ENCODE data around the gene SDC3.

SDC3 gene

GRCh38 chr1:30890502-30891226 is 17.9 kb downstream of the SDC3 start:
- no peak for DNase-seq (ENCODE audit: low read depth in 1 of 2, low spot score in 1 of 2)

- DNase-seq (ENCODE audit: low read depth in 1 of 2, low spot score in 1 of 2): no peak
Observed at GRCh38 chr1:30889511-30889910, 19.0 kb downstream of the SDC3 start.

GRCh38 chr1:30888975-30889374 is 19.6 kb downstream of the SDC3 start:
- DNase-seq (ENCODE audit: low read depth in 1 of 2, low spot score in 1 of 2): no peak

GRCh38 chr1:30888391-30888790 is 20.2 kb downstream of the SDC3 start:
- no peak for DNase-seq (ENCODE audit: low read depth in 1 of 2, low spot score in 1 of 2)

- no peak for DNase-seq (ENCODE audit: low read depth in 1 of 2, low spot score in 1 of 2)
Observed at GRCh38 chr1:30887485-30888315, 20.9 kb downstream of the SDC3 start.

GRCh38 chr1:30886710-30887428 is 21.7 kb downstream of the SDC3 start:
- no peak for DNase-seq (ENCODE audit: low read depth in 1 of 2, low spot score in 1 of 2)

GRCh38 chr1:30885570-30886522 is 22.7 kb downstream of the SDC3 start:
- DNase-seq (ENCODE audit: low read depth in 1 of 2, low spot score in 1 of 2): no peak

- no peak for DNase-seq (ENCODE audit: low read depth in 1 of 2, low spot score in 1 of 2)
Observed at GRCh38 chr1:30884723-30885122, 23.8 kb downstream of the SDC3 start.

- DNase-seq (ENCODE audit: low read depth in 1 of 2, low spot score in 1 of 2): no peak
Observed at GRCh38 chr1:30883389-30884172, 25.0 kb downstream of the SDC3 start.

- DNase-seq (ENCODE audit: low read depth in 1 of 2, low spot score in 1 of 2): no peak
Observed at GRCh38 chr1:30882678-30883388, 25.7 kb downstream of the SDC3 start.

GRCh38 chr1:30881319-30882181 is 27.0 kb downstream of the SDC3 start:
- DNase-seq (ENCODE audit: low read depth in 1 of 2, low spot score in 1 of 2): no peak

- DNase-seq (ENCODE audit: low read depth in 1 of 2, low spot score in 1 of 2): no peak
Observed at GRCh38 chr1:30880678-30881318, 27.8 kb downstream of the SDC3 start.

GRCh38 chr1:30879940-30880677 is 28.4 kb downstream of the SDC3 start:
- DNase-seq (ENCODE audit: low read depth in 1 of 2, low spot score in 1 of 2): no peak

GRCh38 chr1:30879126-30879786 is 29.3 kb downstream of the SDC3 start:
- no peak for DNase-seq (ENCODE audit: low read depth in 1 of 2, low spot score in 1 of 2)

GRCh38 chr1:30878559-30878958 is 30.0 kb downstream of the SDC3 start:
- no peak for DNase-seq (ENCODE audit: low read depth in 1 of 2, low spot score in 1 of 2)

- DNase-seq (ENCODE audit: low read depth in 1 of 2, low spot score in 1 of 2): no peak
Observed at GRCh38 chr1:30878016-30878415, 30.5 kb downstream of the SDC3 start.
